Fibroblast of peridontal ligament (primary cell): ENCODE results near the gene DUSP22.

Experiments used
- DNase-seq: peaks from one replicate; pipeline ENCODE4 v3.0.0-alpha.2; 2010; ENCODE audit errors: extremely low read depth

DUSP22 gene

GRCh38 chr6:338815-339262 lies 46.6 kb downstream of the DUSP22 start:
- DNase-seq: peak; percentile 18

GRCh38 chr6:339480-339879 lies 47.2 kb downstream of the DUSP22 start:
- DNase-seq: no peak

- DNase-seq: no peak
These were observed 48.1 kb downstream of the DUSP22 start for GRCh38 chr6:340186-340955.

GRCh38 chr6:340991-341827 lies 48.9 kb downstream of the DUSP22 start:
- peak; percentile 13 for DNase-seq

GRCh38 chr6:341914-342831 lies 49.9 kb downstream of the DUSP22 start:
- DNase-seq: peak; percentile 8

- DNase-seq: no peak
These were observed 50.5 kb downstream of the DUSP22 start for GRCh38 chr6:342832-343179.

- no peak for DNase-seq
These were observed 51.1 kb downstream of the DUSP22 start for GRCh38 chr6:343226-343935.

- DNase-seq: peak; percentile 16
These were observed 51.9 kb downstream of the DUSP22 start for GRCh38 chr6:343960-344815.

GRCh38 chr6:344816-345340 lies 52.6 kb downstream of the DUSP22 start:
- peak; percentile 47 for DNase-seq

- DNase-seq: peak; percentile 8
These were observed 53.6 kb downstream of the DUSP22 start for GRCh38 chr6:345747-346385.

- peak; percentile 36 for DNase-seq
These were observed 54.2 kb downstream of the DUSP22 start for GRCh38 chr6:346386-347030.

- DNase-seq: no peak
These were observed 54.9 kb downstream of the DUSP22 start for GRCh38 chr6:347232-347631.

GRCh38 chr6:347951-348859 lies 55.9 kb downstream of the DUSP22 start:
- no peak for DNase-seq

- no peak for DNase-seq
These were observed 56.6 kb downstream of the DUSP22 start for GRCh38 chr6:348860-349396.

- no peak for DNase-seq
These were observed 57.2 kb downstream of the DUSP22 start for GRCh38 chr6:349491-349921.

- no peak for DNase-seq
These were observed 58.1 kb downstream of the DUSP22 start for GRCh38 chr6:350371-350770.

GRCh38 chr6:351011-351866 lies 59.0 kb downstream of the DUSP22 start:
- no peak for DNase-seq
